NT2/D1 (cell line): ENCODE measurements around the gene LYST.

ENCODE experiments used
- SUZ12 ChIP-seq: IDR thresholded peaks from 2 replicates; pipeline ENCODE4 v1.6.1; 2011; ENCODE audit not compliant: insufficient read length, insufficient read depth; ENCODE audit errors: extremely low read depth
- YY1 ChIP-seq: IDR thresholded peaks from 2 replicates; pipeline ENCODE4 v1.6.1; 2011; ENCODE audit not compliant: insufficient read length, insufficient read depth
- ZNF274 ChIP-seq: IDR thresholded peaks from 2 replicates; pipeline ENCODE4 v1.6.1; 2011; ENCODE audit warnings: mild to moderate bottlenecking, low read depth, low read length

GRCh38 chr1:235730007-235730406, 136.7 kb downstream of the LYST start:
- TF ChIP-seq YY1 (no peak), ZNF274 (no peak), SUZ12 (no peak)
